ENCODE results near the gene RNF144A.

DNA sequence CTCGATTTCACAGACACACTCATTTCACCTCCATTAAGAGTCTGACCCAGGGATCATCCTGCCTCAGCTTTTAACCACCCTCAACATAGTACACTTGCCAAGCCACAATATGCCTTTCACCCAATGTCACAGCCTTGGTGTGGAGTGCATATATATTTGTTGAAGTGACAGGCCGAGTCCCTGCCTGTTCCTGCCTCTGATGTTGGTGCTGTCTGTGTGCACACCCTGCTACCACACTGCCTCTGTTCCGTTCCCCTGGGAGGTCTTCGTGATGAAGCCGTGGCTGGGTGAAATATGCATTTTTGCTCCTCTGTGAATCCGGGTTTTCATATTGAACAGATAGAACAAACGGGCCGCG lies 90.3 kb downstream of the RNF144A start:
- TF ChIP-seq POLR2AphosphoS5 (IDR thresholded peaks at IDR 0.05; ENCODE audit: low read depth, low read length) (no peak), SIN3A (IDR thresholded peaks at IDR 0.05; ENCODE audit: borderline replicate concordance, insufficient read depth, low read length) (no peak), TAF1 (IDR thresholded peaks at IDR 0.05; ENCODE audit: borderline replicate concordance, insufficient read depth, low read length) (no peak), FOXP2 (optimal IDR thresholded peaks at IDR 0.05; ENCODE audit: borderline replicate concordance, extremely low read depth, extremely low read length, insufficient read depth) (no peak)
- TF ChIP-seq, protein P1, sequence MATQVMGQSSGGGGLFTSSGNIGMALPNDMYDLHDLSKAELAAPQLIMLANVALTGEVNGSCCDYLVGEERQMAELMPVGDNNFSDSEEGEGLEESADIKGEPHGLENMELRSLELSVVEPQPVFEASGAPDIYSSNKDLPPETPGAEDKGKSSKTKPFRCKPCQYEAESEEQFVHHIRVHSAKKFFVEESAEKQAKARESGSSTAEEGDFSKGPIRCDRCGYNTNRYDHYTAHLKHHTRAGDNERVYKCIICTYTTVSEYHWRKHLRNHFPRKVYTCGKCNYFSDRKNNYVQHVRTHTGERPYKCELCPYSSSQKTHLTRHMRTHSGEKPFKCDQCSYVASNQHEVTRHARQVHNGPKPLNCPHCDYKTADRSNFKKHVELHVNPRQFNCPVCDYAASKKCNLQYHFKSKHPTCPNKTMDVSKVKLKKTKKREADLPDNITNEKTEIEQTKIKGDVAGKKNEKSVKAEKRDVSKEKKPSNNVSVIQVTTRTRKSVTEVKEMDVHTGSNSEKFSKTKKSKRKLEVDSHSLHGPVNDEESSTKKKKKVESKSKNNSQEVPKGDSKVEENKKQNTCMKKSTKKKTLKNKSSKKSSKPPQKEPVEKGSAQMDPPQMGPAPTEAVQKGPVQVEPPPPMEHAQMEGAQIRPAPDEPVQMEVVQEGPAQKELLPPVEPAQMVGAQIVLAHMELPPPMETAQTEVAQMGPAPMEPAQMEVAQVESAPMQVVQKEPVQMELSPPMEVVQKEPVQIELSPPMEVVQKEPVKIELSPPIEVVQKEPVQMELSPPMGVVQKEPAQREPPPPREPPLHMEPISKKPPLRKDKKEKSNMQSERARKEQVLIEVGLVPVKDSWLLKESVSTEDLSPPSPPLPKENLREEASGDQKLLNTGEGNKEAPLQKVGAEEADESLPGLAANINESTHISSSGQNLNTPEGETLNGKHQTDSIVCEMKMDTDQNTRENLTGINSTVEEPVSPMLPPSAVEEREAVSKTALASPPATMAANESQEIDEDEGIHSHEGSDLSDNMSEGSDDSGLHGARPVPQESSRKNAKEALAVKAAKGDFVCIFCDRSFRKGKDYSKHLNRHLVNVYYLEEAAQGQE (IDR thresholded peaks at IDR 0.05; ENCODE audit: insufficient read depth in 1 of 2, low read depth in 2 of 2, low read length in 2 of 2): no peak
